IMR-90 (cell line): Measurements from ENCODE around the gene DDA1. TPM values are rescaled to one million over a fixed set of nuclear protein-coding genes. Genes with fewer than 3 reads are reported as not detected.

Experiments used
- ATAC-seq: fragments of 200-7000 bp; cut with Tn5 transposase; 2 replicates; pipeline ENCODE4 v1.9.1; 2020; ENCODE audit warnings: low read depth, mild to moderate bottlenecking, moderate library complexity
- BruUV-seq: library from RNA; stranded (reverse); fragments of 400-500 nt; replicated peaks from 2 replicates; lab custom pipeline; 2021; lab: Mats Ljungman, UMichigan
- CTCF ChIA-PET: fragments of 300-600 bp; formaldehyde crosslinking; extraction: SDS; loops from one replicate; lab custom pipeline; 2021; ENCODE audit warnings: antibody characterized with exemption; lab: Yijun Ruan, JAX
- POLR2A ChIA-PET: fragments of 300-600 bp; sonication (Branson Sonifier 250); formaldehyde crosslinking; loops from one replicate; lab custom pipeline; 2022; ENCODE audit warnings: antibody characterized with exemption; ENCODE audit not compliant: unreplicated experiment; lab: Charles Lee
- DNase-seq: peaks from one replicate; pipeline ENCODE4 v3.0.0; 2013
- H2AFZ ChIP-seq: replicated peaks from 2 replicates; pipeline ENCODE3; 2013; ENCODE audit warnings: low read length, mild to moderate bottlenecking; ENCODE audit not compliant: poor library complexity
- H2AK5ac ChIP-seq: 2 replicates; pipeline ENCODE4 v1.6.1; 2013; ENCODE audit warnings: low read depth, low read length, inconsistent platforms
- H2AK9ac ChIP-seq: replicated peaks from 2 replicates; pipeline ENCODE3; 2013; ENCODE audit warnings: mild to moderate bottlenecking, low read depth, low read length, moderate library complexity; ENCODE audit not compliant: poor library complexity
- H2BK120ac ChIP-seq: 2 replicates; pipeline ENCODE4 v1.6.1; 2013; ENCODE audit warnings: low read depth, low read length, inconsistent platforms
- H2BK15ac ChIP-seq: 3 replicates; pipeline ENCODE4 v1.6.1; 2013; ENCODE audit warnings: low read depth, low read length, inconsistent platforms
- H2BK20ac ChIP-seq: 2 replicates; pipeline ENCODE4 v1.6.1; 2013; ENCODE audit warnings: low read depth, mild to moderate bottlenecking, inconsistent platforms, low read length, moderate library complexity
- H2BK5ac ChIP-seq: 2 replicates; pipeline ENCODE4 v1.6.1; 2013; ENCODE audit warnings: mild to moderate bottlenecking, low read depth, low read length, inconsistent platforms; ENCODE audit not compliant: poor library complexity, severe bottlenecking
- H3K14ac ChIP-seq: replicated peaks from 2 replicates; pipeline ENCODE4 v1.6.1; 2013; ENCODE audit warnings: low read depth, low read length, inconsistent platforms
- H3K18ac ChIP-seq: 2 replicates; pipeline ENCODE4 v1.6.1; 2013; ENCODE audit warnings: low read depth, low read length, control low read depth
- H3K23ac ChIP-seq: 2 replicates; pipeline ENCODE4 v1.6.1; 2013; ENCODE audit warnings: low read depth, low read length, inconsistent platforms
- H3K27ac ChIP-seq: 2 replicates; pipeline ENCODE4 v1.5.1; 2013; ENCODE audit warnings: mild to moderate bottlenecking, control low read depth, low read length; ENCODE audit not compliant: insufficient read depth
- H3K27me3 ChIP-seq: 2 replicates; pipeline ENCODE4 v1.6.1; 2013; ENCODE audit warnings: low read length; ENCODE audit not compliant: control insufficient read depth, insufficient read depth
- H3K36me3 ChIP-seq: 2 replicates; pipeline ENCODE4 v1.6.1; 2013; ENCODE audit warnings: low read length, mixed read lengths; ENCODE audit not compliant: control insufficient read depth, insufficient read depth
- H3K4ac ChIP-seq: 2 replicates; pipeline ENCODE4 v1.6.1; 2013; ENCODE audit warnings: low read depth, low read length, inconsistent platforms
- H3K4me1 ChIP-seq: 2 replicates; pipeline ENCODE4 v1.6.1; 2013; ENCODE audit warnings: low read length, mixed read lengths; ENCODE audit not compliant: control insufficient read depth, insufficient read depth
- H3K4me2 ChIP-seq: 2 replicates; pipeline ENCODE4 v1.6.1; 2013; ENCODE audit warnings: low read depth, mild to moderate bottlenecking, control low read depth, low read length, moderate library complexity
- H3K4me3 ChIP-seq: 2 replicates; pipeline ENCODE4 v1.5.1; 2013; ENCODE audit warnings: low read depth, mild to moderate bottlenecking, control low read depth, low read length, moderate library complexity; ENCODE audit not compliant: insufficient read depth
- H3K56ac ChIP-seq: 2 replicates; pipeline ENCODE4 v1.6.1; 2013; ENCODE audit warnings: low read length, inconsistent platforms; ENCODE audit not compliant: insufficient read depth; ENCODE audit errors: extremely low read depth
- H3K79me1 ChIP-seq, 2 experiments: 2 replicates each; pipeline ENCODE4 v1.6.1; 2013; ENCODE audit warnings: low read length in 2 of 2, inconsistent platforms in 1 of 2, low read depth in 1 of 2
- H3K9ac ChIP-seq: 2 replicates; pipeline ENCODE4 v1.6.1; 2013; ENCODE audit warnings: low read depth, low read length, control low read depth
- H3K9me1 ChIP-seq: 2 replicates; pipeline ENCODE4 v1.6.1; 2013; ENCODE audit warnings: low read length, inconsistent platforms; ENCODE audit not compliant: insufficient read depth
- H3K9me3 ChIP-seq: 2 replicates; pipeline ENCODE4 v1.6.1; 2013; ENCODE audit warnings: low read length; ENCODE audit not compliant: control insufficient read depth, insufficient read depth
- H4K20me1 ChIP-seq: 2 replicates; pipeline ENCODE4 v1.6.1; 2013; ENCODE audit warnings: low read length, inconsistent platforms; ENCODE audit not compliant: insufficient read depth
- H4K5ac ChIP-seq: 2 replicates; pipeline ENCODE4 v1.6.1; 2013; ENCODE audit warnings: mild to moderate bottlenecking, low read depth, low read length, control low read depth
- H4K8ac ChIP-seq, 2 experiments: 2 replicates each; pipeline ENCODE4 v1.6.1; 2013; ENCODE audit warnings: low read depth in 2 of 2, low read length in 2 of 2, control low read depth in 1 of 2, inconsistent platforms in 1 of 2
- H4K91ac ChIP-seq: 2 replicates; pipeline ENCODE4 v1.6.1; 2013; ENCODE audit warnings: low read depth, low read length, inconsistent platforms; ENCODE audit not compliant: insufficient read depth
- BHLHE40 ChIP-seq: fragments of 150-350 bp; IDR thresholded peaks from 2 replicates; pipeline ENCODE4 v1.6.1; 2016; ENCODE audit warnings: mild to moderate bottlenecking, low read depth, low read length
- CEBPB ChIP-seq: IDR thresholded peaks from 2 replicates; pipeline ENCODE4 v1.6.1; 2012; ENCODE audit warnings: low read depth, low read length, improper control_type of control experiment
- CHD1 ChIP-seq: IDR thresholded peaks from 2 replicates; pipeline ENCODE4 v1.6.1; 2012; ENCODE audit warnings: low read depth, low read length, improper control_type of control experiment
- FOS ChIP-seq: fragments of 150-350 bp; IDR thresholded peaks from 2 replicates; pipeline ENCODE4 v1.6.1; 2016; ENCODE audit warnings: low read depth, low read length
- MAFK ChIP-seq: IDR thresholded peaks from 2 replicates; pipeline ENCODE4 v1.6.1; 2012; ENCODE audit warnings: low read depth, low read length, improper control_type of control experiment
- MAZ ChIP-seq: IDR thresholded peaks from 2 replicates; pipeline ENCODE4 v1.6.1; 2012; ENCODE audit warnings: low read depth, mild to moderate bottlenecking, low read length, improper control_type of control experiment, moderate library complexity, borderline replicate concordance
- MXI1 ChIP-seq: IDR thresholded peaks from 2 replicates; pipeline ENCODE4 v1.6.1; 2012; ENCODE audit warnings: low read depth, mild to moderate bottlenecking, low read length, moderate library complexity, borderline replicate concordance
- NFE2L2 ChIP-seq: fragments of 150-350 bp; IDR thresholded peaks from 2 replicates; pipeline ENCODE4 v1.6.1; 2016; ENCODE audit warnings: low read depth, mild to moderate bottlenecking, low read length
- POLR2A ChIP-seq: IDR thresholded peaks from 2 replicates; pipeline ENCODE4 v1.6.1; 2012; ENCODE audit warnings: mild to moderate bottlenecking, low read depth, low read length
- RAD21 ChIP-seq: IDR thresholded peaks from 2 replicates; pipeline ENCODE4 v1.6.1; 2012; ENCODE audit warnings: low read length, improper control_type of control experiment
- RCOR1 ChIP-seq: IDR thresholded peaks from 2 replicates; pipeline ENCODE4 v1.6.1; 2012; ENCODE audit warnings: mild to moderate bottlenecking, low read length, improper control_type of control experiment; ENCODE audit not compliant: insufficient replicate concordance
- RFX5 ChIP-seq: IDR thresholded peaks from 2 replicates; pipeline ENCODE4 v1.8.0; 2012; ENCODE audit warnings: low read depth, mild to moderate bottlenecking, low read length, moderate library complexity
- SMC3 ChIP-seq: fragments of 150-350 bp; IDR thresholded peaks from 2 replicates; pipeline ENCODE4 v1.6.1; 2016; ENCODE audit warnings: low read depth, mild to moderate bottlenecking, antibody characterized with exemption, low read length, moderate library complexity
- WGBS, 2 experiments: methylation state at CpG; one replicate each; pipeline versions ENCODE4 v1.1.5 to v1.1.7; 2013; ENCODE audit warnings: missing lambda C conversion rate in 2 of 2; ENCODE audit not compliant: insufficient read length in 1 of 2; ENCODE audit errors: extremely low coverage in 2 of 2; 5-methylcytosine and 5-hydroxymethylcytosine counted together
- dilution Hi-C: fragments of 300-500 bp; cut with HindIII; formaldehyde crosslinking; loops from one replicate; pipeline ENCODE4 v1.14.3; 2018; ENCODE audit warnings: low sequenced_read_pairs; ENCODE audit not compliant: unreplicated experiment
- in situ Hi-C: fragments of 300-500 bp; cut with MboI; formaldehyde crosslinking; loops from 3 replicates; pipeline ENCODE4 v1.14.3; 2019; ENCODE audit warnings: low sequenced_read_pairs, inconsistent platforms, mixed read lengths
- intact Hi-C: fragments of 100-400 bp; cut with micrococcal nuclease; formaldehyde crosslinking; loops from 2 replicates; pipeline ENCODE4 v1.10.0; 2022
- polyA plus RNA-seq, 3 experiments: library from polyadenylated mRNA; depleted of rRNA; stranded (reverse); fragments of >200 nt; gene quantifications; 2 replicates each; pipeline ENCODE4 v1.2.3, GENCODE V29; 2012; ENCODE audit warnings: low replicate concordance in 1 of 3
- total RNA-seq: library from RNA; depleted of rRNA; stranded (reverse); fragments of >200 nt; gene quantifications from 2 replicates; pipeline ENCODE4 v1.2.3, GENCODE V29; 2012
- TF ChIP-seq, protein P1 (sequence below): conservative IDR thresholded peaks from 2 replicates; pipeline ENCODE4 v1.5.1; 2012; ENCODE audit warnings: mild to moderate bottlenecking, low read depth, low read length, improper control_type of control experiment
- TF ChIP-seq, protein P2 (sequence below): fragments of 150-350 bp; IDR thresholded peaks from 2 replicates; pipeline ENCODE4 v1.6.1; 2017; ENCODE audit warnings: mild to moderate bottlenecking, antibody characterized with exemption, low read length, low read depth
- TF ChIP-seq, protein P3 (sequence below): fragments of 150-350 bp; IDR thresholded peaks from 2 replicates; pipeline ENCODE4 v1.6.1; 2016; ENCODE audit warnings: low read depth, mild to moderate bottlenecking, low read length, moderate library complexity, borderline replicate concordance

The DDA1 gene
- total and polyA plus RNA-seq, 2 of the 4 experiments (the other 2 are of a cell fraction): 33.7 to 87.2 TPM

DNA sequence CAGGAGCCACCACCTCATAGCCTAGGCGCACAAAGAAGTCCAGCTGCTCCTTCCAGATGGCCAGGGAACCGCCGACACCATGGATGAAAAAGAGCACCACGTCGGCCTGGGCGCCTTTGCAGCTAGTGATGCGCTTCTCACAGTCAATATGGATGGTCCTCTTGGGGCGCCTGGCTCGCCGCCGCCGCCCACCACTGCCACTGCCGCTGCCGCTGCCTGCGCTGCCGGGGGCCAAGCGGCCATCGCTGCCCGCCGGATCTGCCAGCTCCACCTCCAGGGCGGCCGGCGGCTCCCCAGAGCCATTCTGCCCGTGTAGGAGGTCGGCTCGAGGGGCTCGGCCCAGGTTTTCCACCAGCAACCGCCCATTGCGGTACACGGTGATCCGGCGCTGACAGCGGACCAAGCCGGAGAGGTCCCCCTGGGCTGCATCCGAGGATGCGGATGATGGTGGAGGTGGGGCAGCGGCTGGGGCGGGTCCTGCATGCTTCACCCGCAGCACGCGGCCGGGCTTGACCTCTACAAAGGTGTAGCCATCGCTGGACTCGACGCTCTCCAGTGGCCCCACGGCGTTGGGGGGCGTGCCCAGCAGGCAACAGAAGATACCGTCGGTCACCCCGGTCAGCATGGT, 8.3 kb upstream of the DDA1 start:
- no peak overlapping the region for H2AK9ac ChIP-seq
- H2BK120ac ChIP-seq: no peak overlapping the region
- H3K9me1 ChIP-seq: peaks cover 14% of the 10 kb centered on the region
- H2AFZ ChIP-seq: no peak overlapping the region
- no peak overlapping the region for H3K18ac ChIP-seq
- no peaks in the 10 kb centered on the region for H4K20me1 ChIP-seq
- no peak overlapping the region for H3K23ac ChIP-seq
- no peak overlapping the region for H3K4me2 ChIP-seq
- peaks cover 4% of the 10 kb centered on the region for H3K9me3 ChIP-seq
- no peak overlapping the region for H2BK5ac ChIP-seq
- ATAC-seq: no peak
- H4K91ac ChIP-seq: no peak overlapping the region
- no peak for DNase-seq
- ChIA-PET CTCF (no interaction called here), POLR2A (no interaction called here)
- H3K9ac ChIP-seq: no peak overlapping the region
- peaks cover 8% of the 10 kb centered on the region for H3K36me3 ChIP-seq
- H3K4me1 ChIP-seq: peaks cover 8% of the 10 kb centered on the region
- H3K27ac ChIP-seq: no peak overlapping the region
- H4K8ac ChIP-seq: no peak overlapping the region
- H3K79me1 ChIP-seq: peaks cover 9 to 38% of the 10 kb centered on the region in 2 experiments
- TF ChIP-seq RFX5 (no peak), MAFK (no peak), MXI1 (no peak), CEBPB (no peak), CHD1 (no peak), RCOR1 (no peak), RAD21 (no peak), SMC3 (no peak), MAZ (no peak), FOS (no peak), NFE2L2 (no peak), POLR2A (no peak), BHLHE40 (no peak)
- TF ChIP-seq, protein P1, sequence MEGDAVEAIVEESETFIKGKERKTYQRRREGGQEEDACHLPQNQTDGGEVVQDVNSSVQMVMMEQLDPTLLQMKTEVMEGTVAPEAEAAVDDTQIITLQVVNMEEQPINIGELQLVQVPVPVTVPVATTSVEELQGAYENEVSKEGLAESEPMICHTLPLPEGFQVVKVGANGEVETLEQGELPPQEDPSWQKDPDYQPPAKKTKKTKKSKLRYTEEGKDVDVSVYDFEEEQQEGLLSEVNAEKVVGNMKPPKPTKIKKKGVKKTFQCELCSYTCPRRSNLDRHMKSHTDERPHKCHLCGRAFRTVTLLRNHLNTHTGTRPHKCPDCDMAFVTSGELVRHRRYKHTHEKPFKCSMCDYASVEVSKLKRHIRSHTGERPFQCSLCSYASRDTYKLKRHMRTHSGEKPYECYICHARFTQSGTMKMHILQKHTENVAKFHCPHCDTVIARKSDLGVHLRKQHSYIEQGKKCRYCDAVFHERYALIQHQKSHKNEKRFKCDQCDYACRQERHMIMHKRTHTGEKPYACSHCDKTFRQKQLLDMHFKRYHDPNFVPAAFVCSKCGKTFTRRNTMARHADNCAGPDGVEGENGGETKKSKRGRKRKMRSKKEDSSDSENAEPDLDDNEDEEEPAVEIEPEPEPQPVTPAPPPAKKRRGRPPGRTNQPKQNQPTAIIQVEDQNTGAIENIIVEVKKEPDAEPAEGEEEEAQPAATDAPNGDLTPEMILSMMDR: no peak
- TF ChIP-seq, protein P2, sequence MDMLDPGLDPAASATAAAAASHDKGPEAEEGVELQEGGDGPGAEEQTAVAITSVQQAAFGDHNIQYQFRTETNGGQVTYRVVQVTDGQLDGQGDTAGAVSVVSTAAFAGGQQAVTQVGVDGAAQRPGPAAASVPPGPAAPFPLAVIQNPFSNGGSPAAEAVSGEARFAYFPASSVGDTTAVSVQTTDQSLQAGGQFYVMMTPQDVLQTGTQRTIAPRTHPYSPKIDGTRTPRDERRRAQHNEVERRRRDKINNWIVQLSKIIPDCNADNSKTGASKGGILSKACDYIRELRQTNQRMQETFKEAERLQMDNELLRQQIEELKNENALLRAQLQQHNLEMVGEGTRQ: no peak
- TF ChIP-seq, protein P3, sequence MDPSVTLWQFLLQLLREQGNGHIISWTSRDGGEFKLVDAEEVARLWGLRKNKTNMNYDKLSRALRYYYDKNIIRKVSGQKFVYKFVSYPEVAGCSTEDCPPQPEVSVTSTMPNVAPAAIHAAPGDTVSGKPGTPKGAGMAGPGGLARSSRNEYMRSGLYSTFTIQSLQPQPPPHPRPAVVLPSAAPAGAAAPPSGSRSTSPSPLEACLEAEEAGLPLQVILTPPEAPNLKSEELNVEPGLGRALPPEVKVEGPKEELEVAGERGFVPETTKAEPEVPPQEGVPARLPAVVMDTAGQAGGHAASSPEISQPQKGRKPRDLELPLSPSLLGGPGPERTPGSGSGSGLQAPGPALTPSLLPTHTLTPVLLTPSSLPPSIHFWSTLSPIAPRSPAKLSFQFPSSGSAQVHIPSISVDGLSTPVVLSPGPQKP: no peak
- H4K5ac ChIP-seq: no peak overlapping the region
- 94% methylated on average over 34 of the region's 51 CpGs; no CpG with 5 or more reads in 1 of the 2 experiments for WGBS, 2 experiments
- H3K4me3 ChIP-seq: no peak overlapping the region
- in situ Hi-C loops: no loop called here
- no peak overlapping the region for H3K4ac ChIP-seq
- H2BK15ac ChIP-seq: no peak overlapping the region
- intact Hi-C loops: no loop called here
- no peak overlapping the region for H3K14ac ChIP-seq
- no peak overlapping the region for H2AK5ac ChIP-seq
- no peak overlapping the region for H3K56ac ChIP-seq
- dilution Hi-C loops: no loop called here
- no peaks in the 10 kb centered on the region for H3K27me3 ChIP-seq
- no peak overlapping the region for H2BK20ac ChIP-seq
- BruUV-seq: no TSS peak
